ENCODE results near the gene GRIA2.

- TF ChIP-seq, protein P1, sequence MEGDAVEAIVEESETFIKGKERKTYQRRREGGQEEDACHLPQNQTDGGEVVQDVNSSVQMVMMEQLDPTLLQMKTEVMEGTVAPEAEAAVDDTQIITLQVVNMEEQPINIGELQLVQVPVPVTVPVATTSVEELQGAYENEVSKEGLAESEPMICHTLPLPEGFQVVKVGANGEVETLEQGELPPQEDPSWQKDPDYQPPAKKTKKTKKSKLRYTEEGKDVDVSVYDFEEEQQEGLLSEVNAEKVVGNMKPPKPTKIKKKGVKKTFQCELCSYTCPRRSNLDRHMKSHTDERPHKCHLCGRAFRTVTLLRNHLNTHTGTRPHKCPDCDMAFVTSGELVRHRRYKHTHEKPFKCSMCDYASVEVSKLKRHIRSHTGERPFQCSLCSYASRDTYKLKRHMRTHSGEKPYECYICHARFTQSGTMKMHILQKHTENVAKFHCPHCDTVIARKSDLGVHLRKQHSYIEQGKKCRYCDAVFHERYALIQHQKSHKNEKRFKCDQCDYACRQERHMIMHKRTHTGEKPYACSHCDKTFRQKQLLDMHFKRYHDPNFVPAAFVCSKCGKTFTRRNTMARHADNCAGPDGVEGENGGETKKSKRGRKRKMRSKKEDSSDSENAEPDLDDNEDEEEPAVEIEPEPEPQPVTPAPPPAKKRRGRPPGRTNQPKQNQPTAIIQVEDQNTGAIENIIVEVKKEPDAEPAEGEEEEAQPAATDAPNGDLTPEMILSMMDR (IDR thresholded peaks at IDR 0.05) = no peak
- TF ChIP-seq POLR2A (IDR thresholded peaks at IDR 0.05) (no peak), EP300 (IDR thresholded peaks at IDR 0.05) (no peak)
Observed at GRCh38 chr4:157314906-157315305, 94.4 kb downstream of the GRIA2 start.
